HG03432 (cell line): ENCODE measurements around the gene NMT2.

Experiments used
- ATAC-seq: cut with Tn5 transposase; IDR thresholded peaks from one replicate; pipeline ENCODE4 v1.9.1; 2021; ENCODE audit warnings: mild to moderate bottlenecking, moderate library complexity; ENCODE audit not compliant: unreplicated experiment

The NMT2 gene

DNA sequence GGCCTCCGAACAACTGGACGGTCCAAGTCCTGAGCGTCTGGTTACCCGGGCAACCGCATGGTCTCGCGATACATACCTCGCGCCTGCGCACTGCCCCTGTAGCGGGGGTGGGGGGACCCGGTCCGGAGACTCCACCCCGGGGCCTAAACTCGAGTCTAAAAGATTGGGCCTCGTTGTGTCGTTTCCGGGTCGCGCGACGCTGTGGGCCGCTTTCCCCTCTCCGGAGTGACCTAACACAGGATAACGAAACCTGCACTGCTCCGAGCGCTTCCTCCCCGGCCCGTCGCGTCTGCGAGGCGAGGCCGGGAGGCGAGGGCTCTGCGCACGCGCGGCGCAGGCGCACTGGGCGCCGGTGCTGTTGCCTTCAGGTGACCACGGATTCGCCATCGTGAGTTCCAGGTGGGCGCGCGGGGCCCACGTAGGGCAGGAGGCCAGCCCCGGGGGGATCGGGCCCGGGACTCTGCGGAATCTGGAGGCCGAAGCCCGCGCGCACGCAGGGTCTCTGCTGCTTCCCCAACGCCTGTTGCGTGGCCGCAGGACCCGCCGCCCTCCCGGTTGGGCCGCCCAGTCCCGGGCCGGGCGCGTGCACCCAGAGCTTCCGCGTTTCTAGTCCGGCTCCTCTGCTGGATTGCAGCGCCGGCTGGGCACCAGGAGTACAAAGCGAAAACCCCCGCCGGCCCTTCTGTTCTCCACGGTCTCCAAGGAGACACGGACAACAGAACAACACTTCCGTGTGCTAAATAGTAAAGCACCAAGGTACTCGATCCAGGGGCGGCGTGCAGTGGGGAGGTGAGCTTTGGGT lies 71.3 kb downstream of the NMT2 start, which contains the start of gene RPP38:
Gene RPP38, plus strand, starts transcription at position 345 of the 802 bp plus-strand sequence. CDS start 5,960 bp downstream, outside the sequence.
- ATAC-seq, result peak; percentile 90

DNA sequence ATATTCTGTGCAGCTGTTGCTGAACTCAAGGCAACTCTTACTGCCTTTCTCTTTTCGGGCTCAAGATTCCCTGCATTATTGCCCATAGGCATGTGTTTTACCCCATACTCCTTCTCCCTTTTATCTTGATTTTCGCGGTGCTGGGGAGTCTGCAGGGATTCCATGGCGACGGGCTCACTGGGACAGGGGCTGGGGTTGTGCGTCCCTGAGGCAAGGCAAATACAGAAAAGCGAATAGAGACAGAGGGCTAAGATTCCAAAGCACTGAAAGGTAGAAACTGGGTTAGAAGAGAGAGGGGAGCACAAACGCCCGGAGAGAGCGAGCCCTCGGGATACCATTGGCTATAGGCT lies 71.9 kb downstream of the NMT2 start:
- ATAC-seq, result peak; percentile 16

DNA sequence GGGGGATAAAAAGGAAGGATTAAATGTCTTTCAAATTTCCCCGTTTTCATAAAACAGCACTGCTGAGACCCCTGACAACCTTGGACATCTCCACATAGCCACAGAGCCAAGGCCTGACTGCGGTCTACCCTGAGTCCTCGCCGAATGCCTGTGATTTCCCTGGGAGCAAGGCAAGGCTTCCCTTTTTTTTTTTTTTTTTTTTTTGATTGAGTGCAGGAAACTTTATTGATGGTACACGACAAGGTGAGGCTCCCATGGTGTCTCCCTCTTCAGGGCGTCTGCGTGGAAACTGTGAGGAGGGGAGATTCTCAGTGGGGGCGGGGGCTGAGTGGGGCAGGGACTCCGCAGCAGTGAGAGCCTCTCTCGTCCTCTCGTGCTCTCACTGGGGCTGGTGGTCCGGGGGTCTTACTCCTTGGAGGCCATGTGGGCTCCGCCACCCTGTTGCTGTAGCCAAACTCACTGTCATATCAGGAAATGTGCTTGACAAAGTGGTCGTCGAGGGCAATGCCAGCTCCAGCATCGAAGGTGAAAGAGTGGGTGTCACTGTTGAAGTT lies 75.6 kb downstream of the NMT2 start:
- ATAC-seq, result no peak

DNA sequence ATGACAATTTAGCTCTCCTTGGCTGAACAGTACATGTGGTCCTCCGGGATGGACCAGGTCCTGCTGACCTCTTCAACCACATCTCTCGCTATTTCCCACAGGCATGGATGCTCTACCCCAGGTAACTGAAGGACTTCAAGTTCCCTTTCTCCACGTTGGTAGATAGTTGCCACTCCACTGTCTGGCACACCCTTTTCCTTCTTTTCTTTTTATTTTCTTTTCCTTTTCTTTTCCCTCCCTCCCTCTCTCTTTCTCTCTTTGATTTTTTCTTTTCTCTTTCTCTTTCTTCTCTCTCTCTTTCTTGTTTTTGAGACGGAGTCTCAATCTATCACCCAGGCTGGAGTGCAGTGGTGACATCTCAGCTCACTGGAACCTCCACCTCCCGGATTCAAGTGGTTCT lies 77.1 kb downstream of the NMT2 start:
- no peak for ATAC-seq

DNA sequence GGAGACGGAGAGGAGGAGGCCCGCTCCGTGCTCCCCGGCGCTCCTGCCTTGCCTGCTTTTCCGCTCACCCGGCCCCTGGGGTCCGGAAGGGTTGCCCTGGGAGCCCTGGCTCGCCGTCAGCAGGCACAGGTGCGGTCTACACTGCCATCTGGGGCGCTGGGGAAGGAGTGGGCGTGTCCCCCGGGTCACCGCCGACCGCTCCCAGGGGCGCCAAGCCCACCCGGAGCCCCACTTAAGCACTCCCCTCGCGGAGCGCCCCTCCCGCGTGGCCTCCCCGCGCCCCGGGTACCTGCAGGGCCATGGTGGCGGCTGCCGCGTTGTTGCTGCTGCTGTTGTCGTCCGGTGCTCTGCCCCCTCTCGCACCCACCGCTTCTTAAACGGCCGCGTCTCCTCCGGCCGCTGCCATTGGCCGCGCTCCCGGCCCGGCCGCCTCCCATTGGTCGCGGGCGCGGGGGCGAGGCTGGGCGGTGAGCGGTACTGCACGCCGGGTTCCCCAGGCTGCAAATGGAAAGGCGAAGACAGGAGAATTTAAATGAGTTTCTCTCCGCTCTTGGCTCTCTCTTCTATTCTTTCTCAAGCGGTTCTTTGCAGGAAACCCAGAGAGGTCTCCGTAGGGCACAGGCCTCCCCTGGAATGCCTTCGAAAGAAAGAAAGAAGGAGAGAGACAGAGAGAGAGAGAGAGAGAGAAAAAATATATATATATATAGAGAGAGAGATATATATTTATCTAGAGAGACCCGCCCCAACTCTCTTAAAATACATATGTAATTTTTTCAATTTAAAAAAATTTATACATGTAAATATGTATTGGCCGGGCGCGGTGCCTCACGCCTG lies 79.8 kb downstream of the NMT2 start, which contains the start of gene ACBD7:
Gene ACBD7, minus strand, starts transcription at position 349 of the 834 bp plus-strand sequence. Its CDS starts 48 bp downstream, at position 301.
- peak; percentile 100 for ATAC-seq

- no peak for ATAC-seq
Measured at GRCh38 chr10:15084502-15084922, 84.0 kb downstream of the NMT2 start.

- no peak for ATAC-seq
Measured at GRCh38 chr10:15083674-15084501, 84.6 kb downstream of the NMT2 start.

DNA sequence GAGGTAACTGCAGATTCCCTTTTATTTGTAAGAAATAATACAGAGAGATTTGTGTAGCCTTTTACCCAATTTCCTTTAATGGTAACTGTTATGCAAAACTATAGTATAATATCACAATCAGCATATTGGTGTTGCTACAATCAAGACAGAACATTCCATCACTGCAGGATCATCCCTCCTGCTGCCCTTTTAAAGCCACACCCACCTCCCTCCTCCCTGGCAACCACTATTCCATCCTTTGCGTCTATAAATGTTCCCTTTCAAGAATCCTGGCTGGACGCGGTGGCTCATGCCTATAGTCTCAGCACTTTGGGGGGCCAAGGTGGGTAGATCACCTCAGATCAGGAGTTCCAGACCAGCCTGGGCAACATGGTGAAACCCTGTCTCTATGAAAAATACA lies 93.1 kb downstream of the NMT2 start:
- no peak for ATAC-seq

DNA sequence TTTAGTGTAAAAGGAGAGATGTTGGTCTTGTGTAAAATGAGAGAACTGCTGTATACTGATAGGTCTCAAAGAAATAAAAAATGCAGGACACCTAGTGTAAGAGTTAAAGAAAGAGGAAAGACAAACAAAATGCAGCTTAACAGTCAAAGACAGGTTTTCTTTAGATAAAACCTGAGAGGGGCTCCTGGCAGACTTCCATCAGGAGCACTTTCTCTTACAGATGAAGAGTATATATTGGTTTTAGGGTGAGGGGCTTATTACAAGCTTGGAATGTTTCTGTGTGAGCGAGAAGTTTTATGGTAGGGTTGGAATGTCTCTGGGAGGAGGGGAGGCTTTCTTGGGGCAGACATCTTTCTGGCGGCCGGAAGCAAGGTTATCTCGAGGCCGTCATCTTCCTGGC lies 96.1 kb downstream of the NMT2 start:
- no peak for ATAC-seq

GRCh38 chr10:15069230-15069629 lies 99.3 kb downstream of the NMT2 start:
- no peak for ATAC-seq

GRCh38 chr10:15068802-15069201 lies 99.7 kb downstream of the NMT2 start:
- no peak for ATAC-seq

DNA sequence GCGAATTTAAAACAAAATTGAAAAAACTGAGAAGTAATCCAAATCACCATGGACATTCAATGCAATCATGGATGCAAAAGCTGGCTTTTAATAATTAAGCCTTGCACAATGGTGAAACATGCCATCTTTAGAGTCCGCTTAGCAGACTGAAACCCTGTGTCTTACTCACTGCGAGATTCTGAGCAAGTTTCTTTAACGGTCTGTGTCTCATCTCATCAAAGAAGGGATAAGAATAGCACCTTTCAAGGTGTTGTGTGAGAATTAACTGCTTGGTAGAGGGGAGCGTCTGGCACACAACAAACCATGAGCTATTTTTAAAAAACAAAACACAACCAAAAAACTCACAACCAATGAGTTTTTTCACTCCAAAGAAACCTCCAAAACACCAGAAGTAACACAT lies 101.3 kb downstream of the NMT2 start:
- ATAC-seq, result no peak

DNA sequence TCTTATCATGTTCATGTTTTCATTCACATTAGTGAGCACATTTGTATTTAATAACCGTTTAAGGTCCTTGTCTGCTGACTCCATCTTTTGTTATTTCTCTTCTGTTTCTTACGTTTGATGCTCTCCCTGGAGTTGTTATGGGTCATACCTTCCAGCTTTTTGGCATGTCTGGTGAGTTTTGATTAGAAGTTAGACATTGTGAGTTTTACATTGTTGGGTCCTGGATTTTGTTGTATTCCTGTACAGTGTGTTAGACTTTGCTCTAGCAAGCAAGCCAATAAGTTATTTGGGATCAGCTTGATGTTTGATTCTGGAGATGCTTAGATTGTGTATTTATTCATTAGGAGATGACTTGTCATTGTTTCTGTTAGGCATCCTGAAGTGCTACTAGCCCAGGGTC lies 107.9 kb downstream of the NMT2 start:
- ATAC-seq, result no peak

GRCh38 chr10:15059914-15060313 lies 108.6 kb downstream of the NMT2 start:
- no peak for ATAC-seq

- ATAC-seq, result no peak
Measured at GRCh38 chr10:15058689-15059088, 109.8 kb downstream of the NMT2 start.
